ENCODE measurements around the gene COL15A1. TPM values are rescaled to one million over a fixed set of nuclear protein-coding genes. Genes with fewer than 3 reads are reported as not detected.

COL15A1 gene
- total RNA-seq, 2 donors from 2014 or later = 6.0 to 16.0 TPM

DNA sequence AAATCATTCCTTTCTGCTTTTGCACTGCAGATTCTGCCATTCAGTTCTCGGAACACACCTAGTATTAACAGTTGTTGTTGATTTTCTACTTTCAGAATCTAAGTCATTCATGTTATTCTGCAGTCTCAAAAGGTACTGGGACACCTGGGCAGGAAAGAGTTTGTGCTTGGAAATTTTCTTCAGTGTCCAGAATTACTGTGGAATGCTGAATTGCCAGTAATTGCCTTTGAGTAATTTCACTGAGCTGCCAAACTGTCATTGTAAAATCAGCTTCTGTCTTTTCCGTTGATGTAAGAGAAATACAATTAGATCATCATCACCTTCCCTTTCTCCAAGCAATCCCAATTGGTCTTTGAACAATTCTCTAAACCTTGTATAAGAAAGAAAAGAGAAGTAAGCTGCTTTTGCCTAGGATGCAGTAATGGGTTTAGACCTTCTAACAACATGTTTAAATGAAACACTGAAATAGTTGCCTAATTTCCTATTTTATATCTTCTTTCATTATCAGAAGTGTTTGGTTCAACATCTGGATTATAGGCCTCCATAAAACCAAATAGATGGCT is 85.5 kb downstream of the COL15A1 start:
- Histone ChIP-seq H3K9me3 (no peaks in the 10 kb centered on the region), H3K27me3 (no peaks in the 10 kb centered on the region), H3K9ac (ENCODE audit: low read depth in 2 of 2, low read length in 2 of 2) (no peak overlapping the region), H3K4me1 (no peaks in the 10 kb centered on the region), H3K27ac (no peak overlapping the region), H3K4me3 (no peak overlapping the region), H3K36me3 (no peaks in the 10 kb centered on the region)
- TF ChIP-seq, protein P1, sequence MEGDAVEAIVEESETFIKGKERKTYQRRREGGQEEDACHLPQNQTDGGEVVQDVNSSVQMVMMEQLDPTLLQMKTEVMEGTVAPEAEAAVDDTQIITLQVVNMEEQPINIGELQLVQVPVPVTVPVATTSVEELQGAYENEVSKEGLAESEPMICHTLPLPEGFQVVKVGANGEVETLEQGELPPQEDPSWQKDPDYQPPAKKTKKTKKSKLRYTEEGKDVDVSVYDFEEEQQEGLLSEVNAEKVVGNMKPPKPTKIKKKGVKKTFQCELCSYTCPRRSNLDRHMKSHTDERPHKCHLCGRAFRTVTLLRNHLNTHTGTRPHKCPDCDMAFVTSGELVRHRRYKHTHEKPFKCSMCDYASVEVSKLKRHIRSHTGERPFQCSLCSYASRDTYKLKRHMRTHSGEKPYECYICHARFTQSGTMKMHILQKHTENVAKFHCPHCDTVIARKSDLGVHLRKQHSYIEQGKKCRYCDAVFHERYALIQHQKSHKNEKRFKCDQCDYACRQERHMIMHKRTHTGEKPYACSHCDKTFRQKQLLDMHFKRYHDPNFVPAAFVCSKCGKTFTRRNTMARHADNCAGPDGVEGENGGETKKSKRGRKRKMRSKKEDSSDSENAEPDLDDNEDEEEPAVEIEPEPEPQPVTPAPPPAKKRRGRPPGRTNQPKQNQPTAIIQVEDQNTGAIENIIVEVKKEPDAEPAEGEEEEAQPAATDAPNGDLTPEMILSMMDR (IDR thresholded peaks at IDR 0.05) = no peak
- intact Hi-C loops (cut with DNase I) = no loop called here
- no peak for DNase-seq

DNA sequence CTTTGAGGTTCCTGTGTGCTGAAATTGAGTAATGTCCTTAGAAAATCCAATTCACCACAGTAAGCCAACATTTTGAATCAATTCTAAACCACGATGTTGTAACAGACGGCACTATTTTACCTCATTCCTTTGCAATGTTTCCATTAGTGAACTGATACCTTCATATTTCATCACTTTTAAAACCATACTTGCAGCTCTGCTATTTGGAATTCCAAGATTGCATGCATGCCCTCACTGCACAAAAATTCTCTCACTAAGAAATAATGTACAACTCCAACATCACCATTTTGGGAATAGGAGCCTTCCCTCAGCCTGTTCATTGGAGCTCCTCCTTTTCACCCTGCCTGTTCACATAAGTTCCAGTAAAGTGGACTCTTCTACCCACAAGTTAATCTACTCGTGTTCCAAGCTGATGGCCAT is 86.4 kb downstream of the COL15A1 start:
- no peak overlapping the region for H3K27ac ChIP-seq
- no peak overlapping the region for H3K9ac ChIP-seq (ENCODE audit: low read depth in 2 of 2, low read length in 2 of 2)
- no peaks in the 10 kb centered on the region for H3K9me3 ChIP-seq
- no peak for DNase-seq
- no peaks in the 10 kb centered on the region for H3K36me3 ChIP-seq
- TF ChIP-seq, protein P1 (IDR thresholded peaks at IDR 0.05) = no peak
- no peaks in the 10 kb centered on the region for H3K27me3 ChIP-seq
- intact Hi-C loops (cut with DNase I) = no loop called here
- H3K4me1 ChIP-seq = no peaks in the 10 kb centered on the region
- no peak overlapping the region for H3K4me3 ChIP-seq

DNA sequence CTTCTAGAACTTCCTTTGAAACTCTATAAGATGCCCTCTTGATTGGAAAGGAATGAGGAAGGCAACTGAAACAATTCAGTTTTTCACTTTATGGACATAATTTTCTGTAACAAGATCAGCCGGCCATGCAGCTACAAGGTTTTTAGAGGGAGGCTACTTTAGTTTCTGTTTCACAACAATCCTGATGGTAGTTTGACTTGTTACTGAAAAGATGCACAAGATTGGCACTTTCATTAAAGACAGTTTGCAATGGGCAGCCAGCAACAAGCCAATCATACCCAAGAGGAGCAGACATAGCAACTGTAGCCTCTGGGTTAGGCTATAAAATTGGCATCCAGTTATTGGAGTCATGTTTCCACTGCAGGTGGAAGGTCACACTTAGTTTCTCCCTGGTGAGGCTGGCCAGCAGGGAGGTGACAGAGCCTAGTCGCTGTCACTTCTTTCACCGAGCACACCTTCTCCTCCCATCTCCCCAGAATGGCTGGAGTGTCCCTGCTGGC is 87.0 kb downstream of the COL15A1 start:
- H3K4me1 ChIP-seq = no peaks in the 10 kb centered on the region
- H3K36me3 ChIP-seq = no peaks in the 10 kb centered on the region
- no peak overlapping the region for H3K27ac ChIP-seq
- DNase-seq = no peak
- H3K9ac ChIP-seq (ENCODE audit: low read depth in 2 of 2, low read length in 2 of 2) = no peak overlapping the region
- TF ChIP-seq, protein P1 (IDR thresholded peaks at IDR 0.05) = no peak
- H3K9me3 ChIP-seq = no peaks in the 10 kb centered on the region
- intact Hi-C loops (cut with DNase I) = no loop called here
- H3K4me3 ChIP-seq = no peak overlapping the region
- H3K27me3 ChIP-seq = no peaks in the 10 kb centered on the region

DNA sequence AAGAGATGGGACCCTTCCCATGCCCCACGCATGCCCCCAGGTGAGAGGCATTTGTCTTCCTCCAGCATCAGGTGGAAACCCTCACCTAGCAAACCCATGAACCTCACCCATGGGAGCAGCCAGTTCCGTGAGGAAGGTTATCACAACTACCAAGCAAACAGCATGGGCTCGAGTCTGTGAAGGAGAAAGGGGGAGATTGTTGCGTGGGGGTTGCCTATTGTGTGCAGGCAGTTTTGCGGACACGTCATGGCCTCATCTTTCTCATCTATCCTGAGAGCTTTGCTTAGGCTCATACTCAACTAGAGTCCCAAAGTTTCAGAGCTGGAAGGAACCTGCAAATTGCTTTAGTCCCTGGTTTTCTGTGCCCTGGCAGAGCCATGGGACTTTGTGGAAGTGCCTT is 87.6 kb downstream of the COL15A1 start:
- Histone ChIP-seq H3K36me3 (no peaks in the 10 kb centered on the region), H3K27ac (no peak overlapping the region), H3K9ac (ENCODE audit: low read depth in 2 of 2, low read length in 2 of 2) (no peak overlapping the region), H3K4me3 (no peak overlapping the region), H3K4me1 (no peaks in the 10 kb centered on the region), H3K9me3 (no peaks in the 10 kb centered on the region), H3K27me3 (no peaks in the 10 kb centered on the region)
- no peak for DNase-seq
- TF ChIP-seq, protein P1 (IDR thresholded peaks at IDR 0.05) = no peak
- intact Hi-C loops (cut with DNase I) = no loop called here

DNA sequence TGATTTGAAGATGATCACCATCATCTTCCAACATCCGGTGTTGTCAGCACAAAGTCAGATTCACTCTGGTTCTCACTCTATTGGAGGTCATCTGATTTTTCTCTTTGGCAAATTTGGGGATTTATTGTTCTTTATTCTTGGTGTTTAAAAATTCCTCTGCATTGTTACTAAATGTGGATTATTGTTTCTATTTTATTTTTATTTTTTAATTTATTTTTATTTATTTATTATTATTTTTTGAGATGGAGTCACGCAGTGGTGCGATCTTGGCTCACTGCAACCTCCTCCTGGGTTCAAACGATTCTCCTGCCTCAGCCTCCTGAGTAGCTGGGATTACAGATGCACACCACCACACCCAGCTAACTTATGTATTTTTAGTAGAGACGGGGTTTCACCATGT is 88.3 kb downstream of the COL15A1 start:
- H3K4me1 ChIP-seq = no peaks in the 10 kb centered on the region
- DNase-seq = no peak
- H3K9ac ChIP-seq (ENCODE audit: low read depth in 2 of 2, low read length in 2 of 2) = no peak overlapping the region
- TF ChIP-seq, protein P1 (IDR thresholded peaks at IDR 0.05) = no peak
- intact Hi-C loops (cut with DNase I) = no loop called here
- no peaks in the 10 kb centered on the region for H3K9me3 ChIP-seq
- no peak overlapping the region for H3K4me3 ChIP-seq
- H3K27ac ChIP-seq = no peak overlapping the region
- no peaks in the 10 kb centered on the region for H3K36me3 ChIP-seq
- H3K27me3 ChIP-seq = no peaks in the 10 kb centered on the region

Data from colonic mucosa (tissue), 4 donors.